Stimulated activated CD8-positive, alpha-beta memory T cell treated with anti-CD3 and anti-CD28 coated beads, Interleukin-4, amount 100 ng/mL, for 4 hours (primary cell): ENCODE measurements around the gene NUDT4B.
"Not testable (repeated sequence)": the region's sequence is repeated elsewhere in the genome, so short reads cannot be mapped to it uniquely, and the experiment has no call there.

Experiments
- DNase-seq, 2 donors: peaks; one replicate each; pipeline ENCODE4 v3.0.0-alpha.2; 2020; ENCODE audit warnings: low read depth in 2 of 2, low spot score in 1 of 2

Gene NUDT4B

GRCh38 chr1:148748563-148749334 is at the start of gene NUDT4B:
TSS of gene NUDT4B (plus strand) at chr1:148748774. CDS start at chr1:148748953, 179 bp downstream.
- not testable (repeated sequence) for DNase-seq

- not testable (repeated sequence) for DNase-seq
Observed at GRCh38 chr1:148699357-148699756, 49.2 kb upstream of the NUDT4B start.

- DNase-seq, result not testable (repeated sequence)
Observed at GRCh38 chr1:148702242-148702641, 46.3 kb upstream of the NUDT4B start.

- DNase-seq, result not testable (repeated sequence)
Observed at GRCh38 chr1:148703973-148704591, 44.5 kb upstream of the NUDT4B start.

GRCh38 chr1:148705316-148705948 is 43.1 kb upstream of the NUDT4B start:
- not testable (repeated sequence) for DNase-seq

- DNase-seq, result not testable (repeated sequence)
Observed at GRCh38 chr1:148708779-148709333, 39.7 kb upstream of the NUDT4B start.

GRCh38 chr1:148710772-148711523 is 37.6 kb upstream of the NUDT4B start:
- not testable (repeated sequence) for DNase-seq

- not testable (repeated sequence) for DNase-seq
Observed at GRCh38 chr1:148712353-148712752, 36.2 kb upstream of the NUDT4B start.

- DNase-seq, result not testable (repeated sequence)
Observed at GRCh38 chr1:148715518-148715917, 33.1 kb upstream of the NUDT4B start.

- not testable (repeated sequence) for DNase-seq
Observed at GRCh38 chr1:148716966-148717520, 31.5 kb upstream of the NUDT4B start.

- DNase-seq, result not testable (repeated sequence)
Observed at GRCh38 chr1:148720918-148721317, 27.7 kb upstream of the NUDT4B start.

- DNase-seq, result not testable (repeated sequence)
Observed at GRCh38 chr1:148722758-148723157, 25.8 kb upstream of the NUDT4B start.

- not testable (repeated sequence) for DNase-seq
Observed at GRCh38 chr1:148723515-148723914, 25.1 kb upstream of the NUDT4B start.

- DNase-seq, result not testable (repeated sequence)
Observed at GRCh38 chr1:148724872-148725271, 23.7 kb upstream of the NUDT4B start.

GRCh38 chr1:148727862-148728261 is 20.7 kb upstream of the NUDT4B start:
- DNase-seq, result not testable (repeated sequence)

GRCh38 chr1:148729128-148729527 is 19.4 kb upstream of the NUDT4B start:
- not testable (repeated sequence) for DNase-seq

- not testable (repeated sequence) for DNase-seq
Observed at GRCh38 chr1:148729541-148729940, 19.0 kb upstream of the NUDT4B start.

GRCh38 chr1:148732277-148732676 is 16.3 kb upstream of the NUDT4B start:
- not testable (repeated sequence) for DNase-seq

GRCh38 chr1:148733585-148734310 is 14.8 kb upstream of the NUDT4B start:
- not testable (repeated sequence) for DNase-seq

- DNase-seq, result not testable (repeated sequence)
Observed at GRCh38 chr1:148734311-148734662, 14.3 kb upstream of the NUDT4B start.
